Upper lobe of right lung (tissue), 1 donor: ENCODE data around the gene MXD4. TPM values are rescaled to one million over a fixed set of nuclear protein-coding genes. Genes with fewer than 3 reads are reported as not detected.
A peak's percentile ranks its signal among the peaks of the same experiment; 100 is the strongest.

ENCODE experiments used
- ATAC-seq: fragments of 200-7000 bp; cut with Tn5 transposase; one replicate; pipeline ENCODE4 v1.9.1; 2020; ENCODE audit warnings: mild to moderate bottlenecking, moderate library complexity
- DNase-seq: peaks from one replicate; pipeline ENCODE4 v3.0.0-alpha.2; 2020
- H3K27ac ChIP-seq: fragments of 200-600 bp; one replicate; pipeline ENCODE4 v1.8.0; 2022
- H3K27me3 ChIP-seq: fragments of 200-600 bp; one replicate; pipeline ENCODE4 v1.8.0; 2022; ENCODE audit warnings: mild to moderate bottlenecking
- H3K36me3 ChIP-seq: fragments of 200-600 bp; one replicate; pipeline ENCODE4 v1.8.0; 2022
- H3K4me1 ChIP-seq: fragments of 200-600 bp; one replicate; pipeline ENCODE4 v1.8.0; 2022
- H3K4me3 ChIP-seq: fragments of 200-600 bp; one replicate; pipeline ENCODE4 v1.8.0; 2022; ENCODE audit warnings: mild to moderate bottlenecking
- H3K9me3 ChIP-seq: fragments of 200-600 bp; one replicate; pipeline ENCODE4 v1.8.0; 2022
- CTCF ChIP-seq: fragments of 200-600 bp; IDR thresholded peaks from one replicate; pipeline ENCODE4 v1.8.0; 2022; ENCODE audit warnings: antibody characterized with exemption
- intact Hi-C: fragments of 100-400 bp; cut with DNase I; formaldehyde crosslinking; loops from one replicate; pipeline ENCODE4 v1.11.0; 2022
- total RNA-seq: library from RNA; stranded (reverse); fragmentation: NEBNext Ultra II Directional; extraction: Animal tissue kit (Norgen Biotek cat#: 25700); gene quantifications from one replicate; pipeline ENCODE4 v1.2.1, GENCODE V29; 2021
- donor health status: DM: no; HTN: yes; CAD: no; lungs with severe emphysema.

Gene MXD4
- total RNA-seq, 1 donor from 2014 or later: 72.7 TPM

- Histone ChIP-seq H3K27me3 (no peaks in the 10 kb centered on the region), H3K36me3 (no peaks in the 10 kb centered on the region), H3K4me3 (no peak overlapping the region), H3K27ac (peak overlapping the region; percentile 71), H3K4me1 (peaks cover 42% of the 10 kb centered on the region), H3K9me3 (no peaks in the 10 kb centered on the region)
- no peak for TF ChIP-seq CTCF
- no peak for ATAC-seq
- no peak for DNase-seq
- intact Hi-C loops: no loop called here
These were observed 2.7 kb upstream of the MXD4 start for GRCh38 chr4:2264481-2265041.

- peak; percentile 60 for DNase-seq
- Histone ChIP-seq H3K27ac (no peak overlapping the region), H3K36me3 (peaks cover under 1% of the 10 kb centered on the region), H3K27me3 (no peaks in the 10 kb centered on the region), H3K4me1 (peaks cover 49% of the 10 kb centered on the region), H3K4me3 (no peak overlapping the region), H3K9me3 (no peaks in the 10 kb centered on the region)
- intact Hi-C loops: no loop called here
- ATAC-seq: no peak
- no peak for TF ChIP-seq CTCF
These were observed 2.0 kb upstream of the MXD4 start for GRCh38 chr4:2263926-2264321.

GRCh38 chr4:2262944-2263250, 988 bp upstream of the MXD4 start:
- Histone ChIP-seq H3K27ac (peak overlapping the region; percentile 93), H3K9me3 (no peaks in the 10 kb centered on the region), H3K4me3 (peak overlapping the region; percentile 74), H3K36me3 (peaks cover 11% of the 10 kb centered on the region), H3K4me1 (peaks cover 59% of the 10 kb centered on the region), H3K27me3 (no peaks in the 10 kb centered on the region)
- intact Hi-C loops: no loop called here
- DNase-seq: no peak
- ATAC-seq: no peak
- TF ChIP-seq CTCF: no peak

- Histone ChIP-seq H3K27ac (peak overlapping the region; percentile 93), H3K36me3 (peaks cover 11% of the 10 kb centered on the region), H3K4me1 (peaks cover 65% of the 10 kb centered on the region), H3K4me3 (peak overlapping the region; percentile 92), H3K9me3 (no peaks in the 10 kb centered on the region), H3K27me3 (no peaks in the 10 kb centered on the region)
- DNase-seq (peak; percentile 100), ATAC-seq (peak; percentile 94)
- TF ChIP-seq CTCF: no peak
- intact Hi-C loops: no loop called here
These were observed 435 bp upstream of the MXD4 start for GRCh38 chr4:2262145-2262943.

GRCh38 chr4:2261110-2261852, 628 bp downstream of the MXD4 start:
- peak; percentile 84 for DNase-seq
- peaks cover 11% of the 10 kb centered on the region for H3K36me3 ChIP-seq
- H3K27ac ChIP-seq: peak overlapping the region; percentile 91
- no peak for TF ChIP-seq CTCF
- peak overlapping the region; percentile 92 for H3K4me3 ChIP-seq
- peak; percentile 24 for ATAC-seq
- intact Hi-C loops: no loop called here
- H3K27me3 ChIP-seq: no peaks in the 10 kb centered on the region
- H3K9me3 ChIP-seq: no peaks in the 10 kb centered on the region
- H3K4me1 ChIP-seq: peaks cover 70% of the 10 kb centered on the region
